Measurements from ENCODE around the gene LEUTX.

DNA sequence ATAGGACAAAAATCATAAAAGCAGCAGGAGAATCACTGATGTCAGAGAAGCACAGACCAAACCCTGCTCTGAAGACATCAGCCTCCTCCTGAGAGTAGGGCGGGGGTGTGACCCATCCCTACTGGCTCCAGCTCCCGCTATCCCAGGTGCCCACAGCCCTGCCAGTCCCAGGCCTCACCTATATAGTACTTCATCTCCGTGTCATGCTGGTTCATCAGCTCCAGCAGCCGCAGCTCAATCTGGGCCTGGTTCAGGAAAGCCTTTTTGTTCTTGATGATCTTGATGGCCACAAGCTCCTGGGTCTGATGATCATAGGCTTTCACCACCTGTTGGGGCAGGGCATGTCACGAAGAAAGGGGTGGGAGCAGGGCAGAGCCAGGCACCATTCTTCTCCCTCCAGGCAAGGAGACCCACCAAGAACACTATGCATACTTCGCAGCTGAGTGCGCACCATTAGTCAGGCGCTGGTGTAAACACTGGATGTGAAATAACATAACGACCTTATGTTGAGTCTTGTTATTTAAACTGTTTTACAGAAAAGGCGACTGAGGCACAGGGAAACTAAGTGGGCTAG is 51.1 kb downstream of the LEUTX start:
- no peak for TF ChIP-seq SUZ12 (IDR thresholded peaks at IDR 0.05; ENCODE audit: extremely low read depth, insufficient read depth, insufficient read length)
- TF ChIP-seq ZNF274 (IDR thresholded peaks at IDR 0.05; ENCODE audit: low read depth, low read length), result no peak

All from NT2/D1 (cell line).